IMR-90 (cell line): ENCODE measurements around the gene CSKMT. TPM values are rescaled to one million over a fixed set of nuclear protein-coding genes. Genes with fewer than 3 reads are reported as not detected.

ENCODE experiments used
- ATAC-seq: fragments of 200-7000 bp; cut with Tn5 transposase; 2 replicates; pipeline ENCODE4 v1.9.1; 2020; ENCODE audit warnings: low read depth, mild to moderate bottlenecking, moderate library complexity
- BruUV-seq: library from RNA; stranded (reverse); fragments of 400-500 nt; replicated peaks from 2 replicates; lab custom pipeline; 2021; lab: Mats Ljungman, UMichigan
- CTCF ChIA-PET: fragments of 300-600 bp; formaldehyde crosslinking; extraction: SDS; loops from one replicate; lab custom pipeline; 2021; ENCODE audit warnings: antibody characterized with exemption; lab: Yijun Ruan, JAX
- POLR2A ChIA-PET: fragments of 300-600 bp; sonication (Branson Sonifier 250); formaldehyde crosslinking; loops from one replicate; lab custom pipeline; 2022; ENCODE audit warnings: antibody characterized with exemption; ENCODE audit not compliant: unreplicated experiment; lab: Charles Lee
- DNase-seq: peaks from one replicate; pipeline ENCODE4 v3.0.0; 2013
- H2AFZ ChIP-seq: replicated peaks from 2 replicates; pipeline ENCODE3; 2013; ENCODE audit warnings: low read length, mild to moderate bottlenecking; ENCODE audit not compliant: poor library complexity
- H2AK5ac ChIP-seq: 2 replicates; pipeline ENCODE4 v1.6.1; 2013; ENCODE audit warnings: low read depth, low read length, inconsistent platforms
- H2AK9ac ChIP-seq: replicated peaks from 2 replicates; pipeline ENCODE3; 2013; ENCODE audit warnings: mild to moderate bottlenecking, low read depth, low read length, moderate library complexity; ENCODE audit not compliant: poor library complexity
- H2BK120ac ChIP-seq: 2 replicates; pipeline ENCODE4 v1.6.1; 2013; ENCODE audit warnings: low read depth, low read length, inconsistent platforms
- H2BK15ac ChIP-seq: 3 replicates; pipeline ENCODE4 v1.6.1; 2013; ENCODE audit warnings: low read depth, low read length, inconsistent platforms
- H2BK20ac ChIP-seq: 2 replicates; pipeline ENCODE4 v1.6.1; 2013; ENCODE audit warnings: low read depth, mild to moderate bottlenecking, inconsistent platforms, low read length, moderate library complexity
- H2BK5ac ChIP-seq: 2 replicates; pipeline ENCODE4 v1.6.1; 2013; ENCODE audit warnings: mild to moderate bottlenecking, low read depth, low read length, inconsistent platforms; ENCODE audit not compliant: poor library complexity, severe bottlenecking
- H3K14ac ChIP-seq: replicated peaks from 2 replicates; pipeline ENCODE4 v1.6.1; 2013; ENCODE audit warnings: low read depth, low read length, inconsistent platforms
- H3K18ac ChIP-seq: 2 replicates; pipeline ENCODE4 v1.6.1; 2013; ENCODE audit warnings: low read depth, low read length, control low read depth
- H3K23ac ChIP-seq: 2 replicates; pipeline ENCODE4 v1.6.1; 2013; ENCODE audit warnings: low read depth, low read length, inconsistent platforms
- H3K27ac ChIP-seq: 2 replicates; pipeline ENCODE4 v1.5.1; 2013; ENCODE audit warnings: mild to moderate bottlenecking, control low read depth, low read length; ENCODE audit not compliant: insufficient read depth
- H3K27me3 ChIP-seq: 2 replicates; pipeline ENCODE4 v1.6.1; 2013; ENCODE audit warnings: low read length; ENCODE audit not compliant: control insufficient read depth, insufficient read depth
- H3K36me3 ChIP-seq: 2 replicates; pipeline ENCODE4 v1.6.1; 2013; ENCODE audit warnings: low read length, mixed read lengths; ENCODE audit not compliant: control insufficient read depth, insufficient read depth
- H3K4ac ChIP-seq: 2 replicates; pipeline ENCODE4 v1.6.1; 2013; ENCODE audit warnings: low read depth, low read length, inconsistent platforms
- H3K4me1 ChIP-seq: 2 replicates; pipeline ENCODE4 v1.6.1; 2013; ENCODE audit warnings: low read length, mixed read lengths; ENCODE audit not compliant: control insufficient read depth, insufficient read depth
- H3K4me2 ChIP-seq: 2 replicates; pipeline ENCODE4 v1.6.1; 2013; ENCODE audit warnings: low read depth, mild to moderate bottlenecking, control low read depth, low read length, moderate library complexity
- H3K4me3 ChIP-seq: 2 replicates; pipeline ENCODE4 v1.5.1; 2013; ENCODE audit warnings: low read depth, mild to moderate bottlenecking, control low read depth, low read length, moderate library complexity; ENCODE audit not compliant: insufficient read depth
- H3K56ac ChIP-seq: 2 replicates; pipeline ENCODE4 v1.6.1; 2013; ENCODE audit warnings: low read length, inconsistent platforms; ENCODE audit not compliant: insufficient read depth; ENCODE audit errors: extremely low read depth
- H3K79me1 ChIP-seq, 2 experiments: 2 replicates each; pipeline ENCODE4 v1.6.1; 2013; ENCODE audit warnings: low read length in 2 of 2, inconsistent platforms in 1 of 2, low read depth in 1 of 2
- H3K9ac ChIP-seq: 2 replicates; pipeline ENCODE4 v1.6.1; 2013; ENCODE audit warnings: low read depth, low read length, control low read depth
- H3K9me1 ChIP-seq: 2 replicates; pipeline ENCODE4 v1.6.1; 2013; ENCODE audit warnings: low read length, inconsistent platforms; ENCODE audit not compliant: insufficient read depth
- H3K9me3 ChIP-seq: 2 replicates; pipeline ENCODE4 v1.6.1; 2013; ENCODE audit warnings: low read length; ENCODE audit not compliant: control insufficient read depth, insufficient read depth
- H4K20me1 ChIP-seq: 2 replicates; pipeline ENCODE4 v1.6.1; 2013; ENCODE audit warnings: low read length, inconsistent platforms; ENCODE audit not compliant: insufficient read depth
- H4K5ac ChIP-seq: 2 replicates; pipeline ENCODE4 v1.6.1; 2013; ENCODE audit warnings: mild to moderate bottlenecking, low read depth, low read length, control low read depth
- H4K8ac ChIP-seq, 2 experiments: 2 replicates each; pipeline ENCODE4 v1.6.1; 2013; ENCODE audit warnings: low read depth in 2 of 2, low read length in 2 of 2, control low read depth in 1 of 2, inconsistent platforms in 1 of 2
- H4K91ac ChIP-seq: 2 replicates; pipeline ENCODE4 v1.6.1; 2013; ENCODE audit warnings: low read depth, low read length, inconsistent platforms; ENCODE audit not compliant: insufficient read depth
- BHLHE40 ChIP-seq: fragments of 150-350 bp; IDR thresholded peaks from 2 replicates; pipeline ENCODE4 v1.6.1; 2016; ENCODE audit warnings: mild to moderate bottlenecking, low read depth, low read length
- CEBPB ChIP-seq: IDR thresholded peaks from 2 replicates; pipeline ENCODE4 v1.6.1; 2012; ENCODE audit warnings: low read depth, low read length, improper control_type of control experiment
- CHD1 ChIP-seq: IDR thresholded peaks from 2 replicates; pipeline ENCODE4 v1.6.1; 2012; ENCODE audit warnings: low read depth, low read length, improper control_type of control experiment
- CTCF ChIP-seq: conservative IDR thresholded peaks from 2 replicates; pipeline ENCODE4 v1.5.1; 2012; ENCODE audit warnings: mild to moderate bottlenecking, low read depth, low read length, improper control_type of control experiment
- FOS ChIP-seq: fragments of 150-350 bp; IDR thresholded peaks from 2 replicates; pipeline ENCODE4 v1.6.1; 2016; ENCODE audit warnings: low read depth, low read length
- MAZ ChIP-seq: IDR thresholded peaks from 2 replicates; pipeline ENCODE4 v1.6.1; 2012; ENCODE audit warnings: low read depth, mild to moderate bottlenecking, low read length, improper control_type of control experiment, moderate library complexity, borderline replicate concordance
- MXI1 ChIP-seq: IDR thresholded peaks from 2 replicates; pipeline ENCODE4 v1.6.1; 2012; ENCODE audit warnings: low read depth, mild to moderate bottlenecking, low read length, moderate library complexity, borderline replicate concordance
- NFE2L2 ChIP-seq: fragments of 150-350 bp; IDR thresholded peaks from 2 replicates; pipeline ENCODE4 v1.6.1; 2016; ENCODE audit warnings: low read depth, mild to moderate bottlenecking, low read length
- POLR2A ChIP-seq: IDR thresholded peaks from 2 replicates; pipeline ENCODE4 v1.6.1; 2012; ENCODE audit warnings: mild to moderate bottlenecking, low read depth, low read length
- RAD21 ChIP-seq: IDR thresholded peaks from 2 replicates; pipeline ENCODE4 v1.6.1; 2012; ENCODE audit warnings: low read length, improper control_type of control experiment
- RCOR1 ChIP-seq: IDR thresholded peaks from 2 replicates; pipeline ENCODE4 v1.6.1; 2012; ENCODE audit warnings: mild to moderate bottlenecking, low read length, improper control_type of control experiment; ENCODE audit not compliant: insufficient replicate concordance
- RFX5 ChIP-seq: IDR thresholded peaks from 2 replicates; pipeline ENCODE4 v1.8.0; 2012; ENCODE audit warnings: low read depth, mild to moderate bottlenecking, low read length, moderate library complexity
- SMC3 ChIP-seq: fragments of 150-350 bp; IDR thresholded peaks from 2 replicates; pipeline ENCODE4 v1.6.1; 2016; ENCODE audit warnings: low read depth, mild to moderate bottlenecking, antibody characterized with exemption, low read length, moderate library complexity
- WGBS, 2 experiments: methylation state at CpG; one replicate each; pipeline versions ENCODE4 v1.1.5 to v1.1.7; 2013; ENCODE audit warnings: missing lambda C conversion rate in 2 of 2; ENCODE audit not compliant: insufficient read length in 1 of 2; ENCODE audit errors: extremely low coverage in 2 of 2; 5-methylcytosine and 5-hydroxymethylcytosine counted together
- dilution Hi-C: fragments of 300-500 bp; cut with HindIII; formaldehyde crosslinking; loops from one replicate; pipeline ENCODE4 v1.14.3; 2018; ENCODE audit warnings: low sequenced_read_pairs; ENCODE audit not compliant: unreplicated experiment
- in situ Hi-C: fragments of 300-500 bp; cut with MboI; formaldehyde crosslinking; loops from 3 replicates; pipeline ENCODE4 v1.14.3; 2019; ENCODE audit warnings: low sequenced_read_pairs, inconsistent platforms, mixed read lengths
- intact Hi-C: fragments of 100-400 bp; cut with micrococcal nuclease; formaldehyde crosslinking; loops from 2 replicates; pipeline ENCODE4 v1.10.0; 2022
- polyA plus RNA-seq, 3 experiments: library from polyadenylated mRNA; depleted of rRNA; stranded (reverse); fragments of >200 nt; gene quantifications; 2 replicates each; pipeline ENCODE4 v1.2.3, GENCODE V29; 2012; ENCODE audit warnings: low replicate concordance in 1 of 3
- total RNA-seq: library from RNA; depleted of rRNA; stranded (reverse); fragments of >200 nt; gene quantifications from 2 replicates; pipeline ENCODE4 v1.2.3, GENCODE V29; 2012
- TF ChIP-seq, protein P1 (sequence below): fragments of 150-350 bp; IDR thresholded peaks from 2 replicates; pipeline ENCODE4 v1.6.1; 2017; ENCODE audit warnings: mild to moderate bottlenecking, antibody characterized with exemption, low read length, low read depth

CSKMT gene
- total and polyA plus RNA-seq, 2 of the 4 experiments (the other 2 are of a cell fraction) = 5.3 to 7.9 TPM

DNA sequence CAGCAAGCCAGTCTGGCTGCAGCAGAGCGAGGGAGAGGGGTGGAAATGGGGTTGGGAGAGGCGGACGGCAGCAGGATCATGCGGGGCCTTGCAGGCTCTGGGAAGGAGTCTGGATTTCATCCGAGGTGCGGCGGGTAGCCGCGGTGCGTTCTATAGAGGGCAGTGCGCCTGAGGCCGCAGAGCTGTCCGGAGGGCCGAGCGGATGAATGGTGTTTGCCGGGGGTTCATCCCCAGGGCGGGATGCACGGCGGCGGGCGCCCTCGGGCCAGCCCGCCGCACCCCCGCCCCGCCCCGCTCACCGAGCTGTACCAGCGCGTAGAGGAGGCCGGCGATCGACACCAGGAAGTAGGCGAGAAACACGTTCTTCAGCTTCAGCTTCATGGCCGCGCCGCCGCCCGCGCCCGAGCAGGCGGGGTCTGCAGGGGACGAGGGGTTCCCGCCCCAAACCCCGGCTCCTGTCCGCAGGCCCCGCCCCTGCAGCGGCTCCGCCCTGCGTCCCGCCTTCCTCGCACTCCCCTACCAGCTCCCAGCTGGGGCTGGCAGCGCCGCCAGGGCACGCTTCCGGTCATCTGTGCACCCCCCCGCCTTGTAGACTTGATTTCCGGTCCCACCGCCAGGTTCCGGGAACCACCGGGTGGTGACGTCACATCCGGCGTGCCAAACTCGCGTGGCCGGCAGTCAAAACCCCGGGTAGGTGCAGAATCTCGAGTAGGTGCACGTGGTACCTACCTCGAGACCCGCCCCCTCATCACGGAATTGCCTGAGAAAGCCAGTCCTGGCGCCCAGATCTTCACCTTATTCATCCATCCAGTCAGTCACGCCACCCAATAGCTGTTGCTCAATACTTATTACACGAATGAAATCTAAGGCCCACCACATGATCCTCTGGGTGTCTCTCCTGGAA, 43.3 kb upstream of the CSKMT start, which contains the start of gene B3GAT3:
Gene B3GAT3 (minus strand): TSS at position 420 of the 904 bp plus-strand sequence. CDS start 39 bp downstream, at position 381.
- no TSS peak for BruUV-seq
- in situ Hi-C loops = no loop called here
- Histone ChIP-seq H3K23ac (peak within 1 kb of the TSS; percentile 80), H3K9ac (peak within 1 kb of the TSS; percentile 97), H2BK120ac (peak within 1 kb of the TSS; percentile 0; the same call in 1 of the 2 replicates), H2AFZ (peak within 1 kb of the TSS; percentile 95), H3K9me1 (peaks cover 7% of the 10 kb centered on the region; the same call in 1 of the 2 replicates), H2AK5ac (peak within 1 kb of the TSS; percentile 71), H3K14ac (peak within 1 kb of the TSS; percentile 92), H3K36me3 (peaks cover 27% of the 10 kb centered on the region), H2BK15ac (peak within 1 kb of the TSS; percentile 7; the same call in 1 of the 3 replicates), H3K4me2 (peak within 1 kb of the TSS; percentile 94), H4K91ac (peak within 1 kb of the TSS; percentile 87), H3K4ac (peak within 1 kb of the TSS; percentile 83), H2BK5ac (peak within 1 kb of the TSS; percentile 44), H4K5ac (peak within 1 kb of the TSS; percentile 40), H3K9me3 (no peaks in the 10 kb centered on the region), H4K20me1 (no peaks in the 10 kb centered on the region; the same call in 1 of the 2 replicates), H3K27me3 (no peaks in the 10 kb centered on the region), H2BK20ac (0 out of 2 replicates have a peak within 1 kb of the TSS, but pooled peaks have one; percentile 18), H3K79me1 (peaks cover 21 to 27% of the 10 kb centered on the region in 2 experiments), H4K8ac (peak within 1 kb of the TSS; percentile 96 to 99), H3K18ac (peak within 1 kb of the TSS; percentile 24; the same call in 1 of the 2 replicates), H3K4me1 (peaks cover 3% of the 10 kb centered on the region), H2AK9ac (peak within 1 kb of the TSS; percentile 94), H3K4me3 (peak within 1 kb of the TSS; percentile 89), H3K56ac (peak within 1 kb of the TSS; percentile 75), H3K27ac (peak within 1 kb of the TSS; percentile 96)
- ATAC-seq = peak; percentile 99
- CTCF ChIA-PET = interaction anchor here (0.6 to 2.1 kb wide), 6 partner anchors 10 to 227 kb away, joined by 3 to 5 read pairs (median 4); partner anchors contain the start of genes EML3 and TUT1
- intact Hi-C loops = no loop called here
- POLR2A ChIA-PET = interaction anchor here (0.6 to 1.1 kb wide), 3 partner anchors 30 to 305 kb away, joined by 5 to 15 read pairs (median 7); partner anchors contain the start of gene TUT1
- dilution Hi-C loops = no loop called here
- DNase-seq = peak; percentile 98
- WGBS, 2 experiments = 1% methylated on average over 38 of the region's 77 CpGs; no CpG with 5 or more reads in 1 of the 2 experiments
- TF ChIP-seq POLR2A (peak; percentile 45; the same call in 1 of the 2 replicates), SMC3 (no peak), MAZ (peak; percentile 70; the same call in 1 of the 2 replicates), RAD21 (no peak), NFE2L2 (no peak), FOS (no peak), BHLHE40 (peak; percentile 70), CEBPB (peak; percentile 96), RCOR1 (no peak), CHD1 (no peak), RFX5 (no peak), CTCF (peak; percentile 14; the same call in 1 of the 2 replicates), MXI1 (peak; percentile 99)
- TF ChIP-seq, protein P1, sequence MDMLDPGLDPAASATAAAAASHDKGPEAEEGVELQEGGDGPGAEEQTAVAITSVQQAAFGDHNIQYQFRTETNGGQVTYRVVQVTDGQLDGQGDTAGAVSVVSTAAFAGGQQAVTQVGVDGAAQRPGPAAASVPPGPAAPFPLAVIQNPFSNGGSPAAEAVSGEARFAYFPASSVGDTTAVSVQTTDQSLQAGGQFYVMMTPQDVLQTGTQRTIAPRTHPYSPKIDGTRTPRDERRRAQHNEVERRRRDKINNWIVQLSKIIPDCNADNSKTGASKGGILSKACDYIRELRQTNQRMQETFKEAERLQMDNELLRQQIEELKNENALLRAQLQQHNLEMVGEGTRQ = peak; percentile 80
